KMS-11 (cell line): ENCODE results near the gene STAT4.

Source experiments
- H2AFZ ChIP-seq: fragments of 200-600 bp; sonication (generic); 2 replicates; pipeline ENCODE4 v1.6.1; 2016; ENCODE audit warnings: antibody characterized with exemption, mixed run types, low read depth
- H3K27ac ChIP-seq: fragments of 200-600 bp; sonication (generic); 2 replicates; pipeline ENCODE4 v1.6.1; 2016; ENCODE audit warnings: mild to moderate bottlenecking, mixed run types
- H3K27me3 ChIP-seq: fragments of 200-600 bp; sonication (generic); 2 replicates; pipeline ENCODE4 v1.6.1; 2017; ENCODE audit warnings: mild to moderate bottlenecking, low read depth, mixed run types, moderate library complexity; ENCODE audit not compliant: insufficient read depth
- H3K36me3 ChIP-seq: fragments of 200-600 bp; sonication (generic); 2 replicates; pipeline ENCODE4 v1.6.1; 2017; ENCODE audit warnings: mild to moderate bottlenecking, mixed run types; ENCODE audit not compliant: insufficient read depth
- H3K4me1 ChIP-seq: fragments of 200-600 bp; sonication (generic); 2 replicates; pipeline ENCODE4 v1.6.1; 2016; ENCODE audit warnings: mild to moderate bottlenecking, low read depth, mixed run types; ENCODE audit not compliant: poor library complexity, severe bottlenecking
- H3K4me2 ChIP-seq: fragments of 200-600 bp; sonication (generic); 2 replicates; pipeline ENCODE4 v1.7.0; 2016; ENCODE audit warnings: mild to moderate bottlenecking, mixed run types
- H3K4me3 ChIP-seq: fragments of 200-600 bp; sonication (generic); IDR thresholded peaks from 2 replicates; pipeline ENCODE4 v1.6.1; 2017; ENCODE audit warnings: low read depth, low read length, mixed read lengths; ENCODE audit not compliant: insufficient read depth
- H3K79me2 ChIP-seq: fragments of 200-600 bp; sonication (generic); 2 replicates; pipeline ENCODE4 v1.6.1; 2016; ENCODE audit warnings: low read depth, mixed run types; ENCODE audit not compliant: insufficient read depth
- H3K9ac ChIP-seq: fragments of 200-600 bp; sonication (generic); 2 replicates; pipeline ENCODE4 v1.6.1; 2016; ENCODE audit warnings: mild to moderate bottlenecking, mixed run types
- H4K20me1 ChIP-seq: fragments of 200-600 bp; sonication (generic); 2 replicates; pipeline ENCODE4 v1.6.1; 2016; ENCODE audit warnings: mild to moderate bottlenecking, mixed run types; ENCODE audit not compliant: insufficient read depth
- TF ChIP-seq, protein P1 (sequence below): fragments of 200-600 bp; sonication (generic); conservative IDR thresholded peaks from 2 replicates; pipeline ENCODE4 v1.6.1; 2017; ENCODE audit warnings: low read depth, mild to moderate bottlenecking, antibody characterized with exemption, low read length, moderate library complexity, mixed read lengths

The STAT4 gene

DNA sequence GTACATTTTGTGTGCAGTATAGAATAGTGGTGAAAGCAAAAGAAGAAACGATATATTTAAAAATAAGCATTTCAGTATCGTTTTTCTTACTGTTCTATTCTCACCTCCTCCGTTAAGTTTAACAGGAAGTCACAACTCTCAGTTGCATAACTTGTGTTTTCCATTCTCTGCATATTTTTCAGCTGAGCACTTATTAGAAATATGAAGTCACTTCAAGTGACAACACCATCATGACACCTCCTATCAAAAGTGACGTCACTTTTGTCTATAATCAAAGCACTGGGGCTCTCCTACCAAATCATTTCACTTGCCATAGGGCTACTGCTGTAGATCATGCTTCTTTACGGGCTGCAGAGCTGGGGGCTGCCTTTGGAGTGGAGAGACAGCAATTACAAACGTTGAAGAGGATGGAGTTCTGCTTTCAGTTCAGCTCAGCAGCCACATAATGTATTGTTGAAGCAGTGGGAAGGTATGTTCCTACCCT lies 36.3 kb downstream of the STAT4 start:
- Histone ChIP-seq H2AFZ (no peak overlapping the region), H3K27me3 (no peaks in the 10 kb centered on the region), H3K4me3 (no peak overlapping the region), H3K4me2 (no peak overlapping the region), H3K9ac (no peak overlapping the region), H3K79me2 (no peaks in the 10 kb centered on the region), H4K20me1 (no peaks in the 10 kb centered on the region), H3K4me1 (no peaks in the 10 kb centered on the region), H3K36me3 (no peaks in the 10 kb centered on the region), H3K27ac (no peak overlapping the region)
- TF ChIP-seq, protein P1, sequence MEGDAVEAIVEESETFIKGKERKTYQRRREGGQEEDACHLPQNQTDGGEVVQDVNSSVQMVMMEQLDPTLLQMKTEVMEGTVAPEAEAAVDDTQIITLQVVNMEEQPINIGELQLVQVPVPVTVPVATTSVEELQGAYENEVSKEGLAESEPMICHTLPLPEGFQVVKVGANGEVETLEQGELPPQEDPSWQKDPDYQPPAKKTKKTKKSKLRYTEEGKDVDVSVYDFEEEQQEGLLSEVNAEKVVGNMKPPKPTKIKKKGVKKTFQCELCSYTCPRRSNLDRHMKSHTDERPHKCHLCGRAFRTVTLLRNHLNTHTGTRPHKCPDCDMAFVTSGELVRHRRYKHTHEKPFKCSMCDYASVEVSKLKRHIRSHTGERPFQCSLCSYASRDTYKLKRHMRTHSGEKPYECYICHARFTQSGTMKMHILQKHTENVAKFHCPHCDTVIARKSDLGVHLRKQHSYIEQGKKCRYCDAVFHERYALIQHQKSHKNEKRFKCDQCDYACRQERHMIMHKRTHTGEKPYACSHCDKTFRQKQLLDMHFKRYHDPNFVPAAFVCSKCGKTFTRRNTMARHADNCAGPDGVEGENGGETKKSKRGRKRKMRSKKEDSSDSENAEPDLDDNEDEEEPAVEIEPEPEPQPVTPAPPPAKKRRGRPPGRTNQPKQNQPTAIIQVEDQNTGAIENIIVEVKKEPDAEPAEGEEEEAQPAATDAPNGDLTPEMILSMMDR = no peak

DNA sequence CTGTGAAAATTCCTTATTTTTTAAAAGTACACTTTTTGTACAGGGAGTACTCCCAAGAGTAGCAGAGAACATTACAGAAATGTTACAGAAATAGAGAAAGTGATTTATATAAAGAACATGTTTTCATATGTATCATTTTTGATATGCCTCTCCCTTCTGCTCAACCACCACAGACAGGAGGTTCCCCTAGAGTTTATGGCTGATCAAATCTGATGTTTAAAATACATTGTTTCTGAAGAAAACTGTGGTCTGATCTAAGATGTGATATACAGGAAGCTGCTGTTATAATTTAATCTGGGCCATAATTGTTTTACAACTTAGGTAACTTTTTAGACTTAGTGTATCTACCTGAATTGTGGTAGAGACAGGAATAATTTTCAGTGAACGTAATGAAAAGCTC lies 37.0 kb downstream of the STAT4 start:
- Histone ChIP-seq H4K20me1 (no peaks in the 10 kb centered on the region), H3K9ac (no peak overlapping the region), H3K4me2 (no peak overlapping the region), H3K4me1 (no peaks in the 10 kb centered on the region), H3K4me3 (no peak overlapping the region), H3K79me2 (no peaks in the 10 kb centered on the region), H2AFZ (no peak overlapping the region), H3K27ac (no peak overlapping the region), H3K27me3 (no peaks in the 10 kb centered on the region), H3K36me3 (no peaks in the 10 kb centered on the region)
- TF ChIP-seq, protein P1 = no peak

DNA sequence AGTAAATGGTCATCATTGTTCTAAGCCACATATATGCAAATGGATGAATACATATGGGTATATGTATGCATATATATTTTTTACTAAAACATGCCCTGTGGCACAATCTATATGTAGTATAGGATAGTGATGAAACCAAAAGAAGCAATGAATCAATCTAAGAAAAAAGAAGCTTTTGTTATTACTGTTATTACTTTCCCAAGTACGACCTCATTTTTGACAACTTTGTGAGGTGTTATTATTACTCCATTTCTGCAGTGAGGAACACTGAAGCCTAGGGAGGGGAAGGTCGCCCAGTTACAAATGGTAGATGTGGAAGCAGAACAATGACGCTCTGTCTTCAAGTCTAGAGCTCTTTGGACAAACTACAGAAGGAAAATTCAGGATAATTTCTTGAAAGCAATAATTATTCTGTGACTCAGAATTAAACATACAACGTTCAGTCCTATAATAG lies 38.3 kb downstream of the STAT4 start:
- no peak overlapping the region for H3K27ac ChIP-seq
- H3K79me2 ChIP-seq = no peaks in the 10 kb centered on the region
- no peak overlapping the region for H3K9ac ChIP-seq
- H3K4me3 ChIP-seq = no peak overlapping the region
- no peaks in the 10 kb centered on the region for H3K36me3 ChIP-seq
- no peaks in the 10 kb centered on the region for H3K27me3 ChIP-seq
- no peaks in the 10 kb centered on the region for H3K4me1 ChIP-seq
- TF ChIP-seq, protein P1 = no peak
- H4K20me1 ChIP-seq = no peaks in the 10 kb centered on the region
- no peak overlapping the region for H3K4me2 ChIP-seq
- no peak overlapping the region for H2AFZ ChIP-seq

DNA sequence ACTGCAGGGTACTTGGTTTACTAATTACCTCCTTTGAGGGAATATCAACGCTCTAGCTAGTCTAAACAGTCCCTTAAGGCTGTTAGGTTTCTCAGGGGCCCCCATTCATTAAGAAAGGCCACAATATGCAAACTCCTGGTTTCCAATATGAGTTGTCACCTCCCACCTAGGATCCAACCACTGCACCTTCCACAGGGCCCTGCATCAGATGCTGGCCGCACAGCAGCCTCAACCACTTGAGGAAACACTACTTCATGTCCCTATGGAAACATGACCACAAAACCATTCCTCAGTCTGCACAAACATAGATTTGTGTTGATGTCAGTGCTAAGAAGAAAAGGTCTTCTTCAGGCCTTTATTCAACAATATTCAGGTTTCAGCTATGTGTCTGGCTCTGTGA lies 40.9 kb downstream of the STAT4 start:
- no peak overlapping the region for H3K27ac ChIP-seq
- H4K20me1 ChIP-seq = no peaks in the 10 kb centered on the region
- H3K27me3 ChIP-seq = no peaks in the 10 kb centered on the region
- no peak overlapping the region for H3K9ac ChIP-seq
- no peak overlapping the region for H3K4me2 ChIP-seq
- H2AFZ ChIP-seq = no peak overlapping the region
- no peaks in the 10 kb centered on the region for H3K79me2 ChIP-seq
- H3K4me1 ChIP-seq = no peaks in the 10 kb centered on the region
- no peaks in the 10 kb centered on the region for H3K36me3 ChIP-seq
- no peak overlapping the region for H3K4me3 ChIP-seq
- TF ChIP-seq, protein P1 = no peak
